Dermis microvascular lymphatic vessel endothelial cell (primary cell): Measurements from ENCODE around the gene MYOZ3. TPM values are rescaled to one million over a fixed set of nuclear protein-coding genes. Genes with fewer than 3 reads are reported as not detected.
A peak's percentile ranks its signal among the peaks of the same experiment; 100 is the strongest.

Source experiments
- DNase-seq, 2 donors: peaks; one replicate each; pipeline versions ENCODE4 v3.0.0 to v3.0.0-alpha.2; 2010; ENCODE audit warnings: low read depth in 2 of 2
- total RNA-seq: library from RNA; depleted of rRNA; stranded (reverse); fragments of >200 nt; gene quantifications from 2 replicates; pipeline ENCODE4 v1.2.1, GENCODE V29; 2014

Gene MYOZ3
- total RNA-seq, 1 donor from 2014 or later: 0.13 TPM

DNA sequence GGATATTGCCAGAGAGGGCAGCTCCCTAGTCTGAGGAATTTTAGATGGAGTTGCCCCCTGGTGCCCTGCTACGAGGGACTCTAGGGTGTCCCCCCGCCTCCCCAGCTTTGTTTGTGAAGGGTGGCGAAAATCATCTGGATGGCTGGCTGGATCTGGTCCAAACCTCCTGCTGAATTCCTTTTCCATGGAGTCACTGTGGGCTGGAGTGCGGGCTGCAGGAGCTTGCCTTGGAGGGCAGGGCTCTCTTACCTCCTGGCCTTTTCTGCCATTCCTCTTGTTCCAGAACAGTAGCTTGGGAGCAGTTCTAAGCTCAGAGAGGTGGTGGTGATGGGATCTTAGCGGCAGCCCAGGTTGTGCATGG is 18.5 kb upstream of the MYOZ3 start:
- DNase-seq: peak; percentile 51 to 86

- no peak for DNase-seq
Observed at GRCh38 chr5:150642991-150643710, 17.9 kb upstream of the MYOZ3 start.

DNA sequence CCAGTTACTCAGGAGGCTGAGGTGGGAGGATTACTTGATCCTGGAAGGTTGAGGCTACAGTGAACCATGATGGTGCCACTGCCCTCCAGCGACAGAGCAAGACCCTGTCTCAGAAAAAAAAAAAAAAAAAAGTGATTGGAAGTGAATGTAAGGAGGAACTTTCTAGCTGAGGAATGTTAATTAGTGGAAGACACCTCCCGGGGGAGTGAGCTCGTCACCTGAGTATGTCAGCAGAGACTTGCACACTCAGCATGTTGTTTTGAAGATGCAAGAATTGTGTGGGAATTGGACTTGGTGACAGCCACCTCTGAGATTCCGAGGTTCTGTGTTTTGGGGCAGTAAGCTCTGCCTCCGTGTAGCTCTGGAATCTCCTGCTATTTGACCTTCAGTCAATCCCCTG is 17.0 kb upstream of the MYOZ3 start:
- DNase-seq: no peak

GRCh38 chr5:150644514-150644913 is 16.5 kb upstream of the MYOZ3 start:
- no peak for DNase-seq

GRCh38 chr5:150645070-150645700 is 15.9 kb upstream of the MYOZ3 start:
- peak in 1 of 2 donors; percentile 50 for DNase-seq

GRCh38 chr5:150647275-150648251 is 13.5 kb upstream of the MYOZ3 start:
- no peak for DNase-seq

- DNase-seq: no peak
Observed at GRCh38 chr5:150648294-150649107, 12.6 kb upstream of the MYOZ3 start.

- DNase-seq: no peak
Observed at GRCh38 chr5:150649108-150650020, 11.7 kb upstream of the MYOZ3 start.

DNA sequence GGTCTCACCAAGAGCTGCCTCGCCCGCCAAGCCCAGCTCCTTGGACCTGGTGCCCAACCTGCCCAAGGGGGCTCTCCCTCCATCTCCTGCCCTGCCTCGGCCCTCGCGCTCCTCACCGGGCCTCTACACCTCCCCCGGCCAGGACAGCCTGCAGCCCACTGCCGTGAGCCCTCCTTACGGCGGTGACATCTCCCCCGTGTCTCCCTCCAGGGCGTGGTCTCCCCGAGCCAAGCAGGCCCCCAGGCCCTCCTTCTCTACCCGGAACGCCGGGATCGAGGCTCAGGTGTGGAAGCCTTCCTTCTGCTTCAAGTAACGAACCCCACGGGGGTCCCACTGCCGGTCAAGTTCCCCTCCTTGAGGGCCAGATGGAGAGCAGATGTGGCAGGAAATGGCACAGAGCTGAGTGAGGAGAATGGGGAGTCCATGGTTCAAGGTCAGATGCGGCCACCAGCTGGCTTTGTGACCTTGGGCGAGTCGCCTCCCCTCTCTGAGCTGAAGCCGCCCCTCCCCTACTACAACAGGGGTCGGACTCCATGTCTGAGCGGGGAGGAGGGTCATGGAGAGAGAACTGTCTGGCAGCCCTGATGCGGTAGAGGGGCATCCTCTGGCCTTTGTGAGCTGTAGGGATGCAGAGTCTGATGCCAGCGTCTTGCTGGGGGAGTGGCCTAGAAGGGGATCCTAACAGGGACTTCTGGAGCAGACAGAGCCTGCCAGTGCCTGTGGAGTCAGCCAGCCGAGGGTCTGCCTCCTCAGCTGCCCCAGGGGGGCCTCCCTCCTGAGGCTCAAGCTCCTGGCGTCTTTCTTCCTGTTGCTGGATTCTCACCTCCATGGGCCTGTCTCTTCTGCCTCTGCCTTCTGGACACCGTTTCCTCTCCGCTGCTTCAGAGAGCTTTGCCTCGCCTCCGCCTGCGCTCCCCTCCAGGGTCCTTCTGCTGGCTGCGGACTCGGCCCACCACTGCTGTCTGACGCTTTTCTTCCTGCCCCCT is 10.7 kb upstream of the MYOZ3 start:
- no peak for DNase-seq

DNA sequence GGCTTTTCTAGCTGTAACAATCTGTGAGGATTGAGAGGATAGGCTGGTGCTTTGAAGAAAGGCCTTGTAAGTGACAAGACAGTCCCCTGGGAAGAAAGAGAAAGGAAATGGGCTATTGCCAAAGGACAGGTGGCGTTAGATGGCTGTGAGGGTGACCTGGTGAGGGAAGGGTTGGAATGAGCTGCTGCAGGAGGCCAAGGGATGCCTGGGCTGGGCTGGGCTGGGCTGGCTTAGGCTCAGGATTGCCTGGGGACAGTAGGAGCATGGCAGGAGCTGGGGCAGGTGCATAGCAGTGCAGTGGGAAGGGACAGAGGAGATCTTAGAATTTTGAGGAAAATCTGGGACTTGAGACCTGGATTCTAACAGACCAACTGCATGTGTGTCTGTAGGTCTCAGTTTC is 9.7 kb upstream of the MYOZ3 start:
- DNase-seq: no peak

DNA sequence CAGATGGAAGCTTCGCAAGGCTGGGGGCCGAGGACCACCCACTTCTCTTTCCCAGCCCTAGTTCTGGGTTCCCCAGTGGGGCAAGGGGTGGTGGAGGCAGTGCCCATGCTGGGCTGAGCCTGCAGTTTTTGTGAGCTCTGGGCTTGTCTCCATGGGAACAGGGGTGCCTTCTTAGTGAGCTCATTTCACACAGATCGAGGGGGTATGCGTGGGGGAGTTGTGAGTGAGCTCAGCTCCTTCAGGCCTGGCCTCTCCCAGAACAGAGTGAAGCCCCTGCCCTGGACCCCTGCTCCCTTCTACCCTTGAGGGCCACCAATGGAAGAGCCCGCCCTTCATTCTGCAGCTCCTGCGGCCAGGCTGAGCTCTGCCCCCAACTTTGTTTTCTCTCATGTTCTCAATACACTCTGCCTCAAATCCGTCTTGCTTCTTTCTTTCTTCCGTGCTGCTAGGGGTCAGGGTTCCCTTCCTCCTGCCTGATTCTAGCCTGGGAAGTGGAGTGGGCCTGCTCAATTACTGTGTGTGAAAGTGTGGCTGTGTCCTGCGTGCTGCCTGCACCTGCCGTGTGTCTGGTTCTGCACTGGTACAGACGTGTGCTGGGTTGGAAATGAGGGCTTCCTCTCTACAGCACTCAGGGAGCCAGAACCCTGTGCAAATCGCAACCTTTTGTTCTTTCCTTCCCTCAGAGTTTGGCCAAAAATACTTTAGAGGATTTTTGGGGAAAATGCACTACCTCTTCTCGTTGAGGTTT is 9.0 kb upstream of the MYOZ3 start:
- DNase-seq: no peak

GRCh38 chr5:150653145-150653761 is 7.8 kb upstream of the MYOZ3 start:
- DNase-seq: no peak

DNA sequence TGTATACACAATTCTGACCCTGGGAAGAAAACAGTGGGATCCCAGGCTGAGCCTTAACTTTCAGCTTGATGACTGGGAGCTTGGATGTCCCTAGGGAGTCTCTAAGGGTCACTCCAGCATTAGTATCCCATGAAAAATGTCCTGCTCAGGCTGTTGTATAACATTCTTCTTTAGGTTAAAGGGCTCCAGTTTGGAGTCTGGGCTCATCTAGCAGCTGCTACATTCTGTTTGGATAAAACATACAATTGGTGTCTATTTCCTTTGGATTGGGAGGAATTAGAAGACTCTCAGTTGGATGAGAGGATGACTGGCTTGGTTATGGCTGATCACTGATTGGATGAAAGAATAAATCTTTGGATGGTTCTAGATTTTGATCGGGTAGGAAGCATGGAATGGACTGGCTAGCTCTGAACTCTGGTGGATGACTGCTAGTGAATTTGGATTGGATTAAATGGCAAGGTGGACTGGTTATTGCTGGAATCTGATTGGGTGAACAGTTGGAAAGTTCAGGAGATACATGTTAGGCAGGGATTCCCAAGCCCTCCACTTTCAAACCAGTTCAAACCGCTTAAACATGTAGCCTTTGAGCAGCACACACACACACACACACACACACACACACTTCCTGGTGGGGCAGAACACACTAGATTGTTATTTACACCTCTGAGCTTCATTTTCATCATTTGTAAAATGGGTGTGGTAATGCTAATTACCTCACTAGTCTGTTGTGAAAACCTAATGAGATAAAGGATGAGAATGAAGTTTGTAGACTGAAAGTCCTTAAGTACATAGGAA is 7.1 kb upstream of the MYOZ3 start:
- DNase-seq: no peak

GRCh38 chr5:150655221-150655620 is 5.8 kb upstream of the MYOZ3 start:
- no peak for DNase-seq

GRCh38 chr5:150656191-150657132 is 4.6 kb upstream of the MYOZ3 start:
- peak in 1 of 2 donors; percentile 69 for DNase-seq

GRCh38 chr5:150658121-150658520 is 2.9 kb upstream of the MYOZ3 start:
- no peak for DNase-seq
